ENCODE data around the gene CTDP1. TPM values are rescaled to one million over a fixed set of nuclear protein-coding genes. Genes with fewer than 3 reads are reported as not detected.

Gene CTDP1
- total RNA-seq, 2 experiments from 2014 or later: 11.9 to 15.4 TPM

GRCh38 chr18:79641722-79642497 lies 37.7 kb upstream of the CTDP1 start:
- intact Hi-C loops (cut with micrococcal nuclease; ENCODE audit: unreplicated experiment): no loop called here
- no peak overlapping the region for H3K4me2 ChIP-seq (ENCODE audit: low read length)
- no peaks in the 10 kb centered on the region for H3K9me3 ChIP-seq (ENCODE audit: low read length)
- DNase-seq (ENCODE audit: low spot score): no peak
- H3K27ac ChIP-seq (ENCODE audit: low read depth, low read length, poor library complexity, severe bottlenecking): no peak overlapping the region
- peaks cover 19% of the 10 kb centered on the region for H3K4me1 ChIP-seq (ENCODE audit: insufficient read depth, low read length, poor library complexity, severe bottlenecking)
- no peak for TF ChIP-seq CTCF (conservative IDR thresholded peaks at IDR 0.05; ENCODE audit: low read length)
- no peak for TF ChIP-seq EZH2phosphoT487 (IDR thresholded peaks at IDR 0.05; ENCODE audit: borderline replicate concordance, low read depth, low read length)
- no TSS peak for BruUV-seq (replicated peaks)
- POLR2A ChIA-PET: no interaction called here
- no peaks in the 10 kb centered on the region for H3K79me2 ChIP-seq (ENCODE audit: insufficient read depth, low read depth, low read length)
- H3K36me3 ChIP-seq (ENCODE audit: insufficient read depth, low read length): no peaks in the 10 kb centered on the region
- no peak overlapping the region for H3K4me3 ChIP-seq (ENCODE audit: low read depth, low read length, poor library complexity, severe bottlenecking)
- CTCF ChIA-PET (ENCODE audit: unreplicated experiment): no interaction called here
- H4K20me1 ChIP-seq (ENCODE audit: insufficient read depth, low read length): no peaks in the 10 kb centered on the region
- no peaks in the 10 kb centered on the region for H3K9me2 ChIP-seq (ENCODE audit: insufficient read depth, low read length)
- H2AFZ ChIP-seq (ENCODE audit: low read length): no peak overlapping the region

DNA sequence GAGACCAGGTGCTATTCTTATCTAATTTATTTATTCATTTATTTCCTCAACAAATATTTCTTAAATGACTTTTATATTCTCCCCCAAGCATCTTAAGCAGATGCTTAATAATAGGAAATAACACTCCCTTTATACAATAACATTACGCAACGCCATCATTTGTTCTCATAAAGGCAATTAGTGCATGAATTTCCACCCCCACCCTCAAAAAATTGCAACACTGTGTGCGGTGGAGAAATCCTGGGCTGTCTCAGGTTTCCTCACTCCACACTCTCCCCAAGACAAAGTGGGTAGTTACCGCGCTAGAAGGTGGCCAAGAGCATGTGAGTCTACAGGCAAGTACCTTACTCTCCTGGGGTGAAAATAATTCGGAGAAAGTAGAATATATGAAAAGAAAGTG lies 37.0 kb upstream of the CTDP1 start:
- no peak for TF ChIP-seq EZH2phosphoT487 (IDR thresholded peaks at IDR 0.05; ENCODE audit: borderline replicate concordance, low read depth, low read length)
- no peaks in the 10 kb centered on the region for H4K20me1 ChIP-seq (ENCODE audit: insufficient read depth, low read length)
- H3K4me1 ChIP-seq (ENCODE audit: insufficient read depth, low read length, poor library complexity, severe bottlenecking): peaks cover 19% of the 10 kb centered on the region
- no peak overlapping the region for H3K27ac ChIP-seq (ENCODE audit: low read depth, low read length, poor library complexity, severe bottlenecking)
- H2AFZ ChIP-seq (ENCODE audit: low read length): no peak overlapping the region
- no peaks in the 10 kb centered on the region for H3K36me3 ChIP-seq (ENCODE audit: insufficient read depth, low read length)
- H3K79me2 ChIP-seq (ENCODE audit: insufficient read depth, low read depth, low read length): no peaks in the 10 kb centered on the region
- no peak for DNase-seq (ENCODE audit: low spot score)
- BruUV-seq (replicated peaks): no TSS peak
- H3K4me3 ChIP-seq (ENCODE audit: low read depth, low read length, poor library complexity, severe bottlenecking): no peak overlapping the region
- POLR2A ChIA-PET: no interaction called here
- no peaks in the 10 kb centered on the region for H3K9me3 ChIP-seq (ENCODE audit: low read length)
- CTCF ChIA-PET (ENCODE audit: unreplicated experiment): no interaction called here
- intact Hi-C loops (cut with micrococcal nuclease; ENCODE audit: unreplicated experiment): no loop called here
- H3K4me2 ChIP-seq (ENCODE audit: low read length): no peak overlapping the region
- H3K9me2 ChIP-seq (ENCODE audit: insufficient read depth, low read length): no peaks in the 10 kb centered on the region

DNA sequence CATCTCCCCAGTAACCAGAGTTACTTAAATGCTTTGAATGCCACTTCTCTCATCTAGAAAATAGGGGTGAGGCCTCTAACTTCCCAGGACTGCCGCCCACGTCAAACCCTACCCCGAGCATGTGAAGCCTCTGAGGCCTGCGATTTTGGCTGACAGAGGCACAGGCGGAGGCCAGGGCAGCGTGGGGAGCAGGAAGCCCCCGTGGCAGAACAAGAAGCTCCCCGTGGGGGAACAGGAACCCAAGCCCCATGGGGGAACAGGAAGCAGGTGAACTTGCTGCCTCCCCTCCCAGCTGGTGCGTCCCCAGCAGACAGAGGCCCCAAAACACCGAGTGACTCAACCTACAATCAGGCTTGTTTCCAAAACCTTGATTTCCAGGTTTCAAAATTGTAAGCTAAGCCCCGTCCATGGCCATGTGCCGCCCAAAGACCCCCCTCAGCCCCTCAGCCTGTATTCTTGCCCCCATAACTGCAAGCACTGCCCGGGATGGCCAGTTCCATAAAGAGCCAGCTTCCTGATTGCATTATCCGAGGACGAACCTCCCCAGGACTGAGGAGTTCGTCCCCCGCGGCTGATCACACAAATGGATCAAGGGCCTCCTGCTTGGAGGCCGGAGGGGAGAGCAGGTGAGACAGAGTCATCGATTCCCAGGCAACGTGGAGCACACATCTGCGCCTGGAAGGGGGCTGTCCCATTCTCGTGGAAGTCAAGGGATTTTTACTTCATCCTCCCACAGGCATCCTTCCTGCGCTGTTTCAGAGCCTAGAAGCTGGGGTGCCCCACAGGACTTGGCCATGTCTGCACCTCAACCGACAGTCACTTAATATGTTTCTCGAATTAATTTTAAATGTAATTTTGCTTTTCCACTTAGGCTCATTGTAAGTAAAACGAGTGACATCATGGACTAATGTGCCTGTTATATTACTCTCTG lies 36.3 kb upstream of the CTDP1 start:
- no peaks in the 10 kb centered on the region for H3K36me3 ChIP-seq (ENCODE audit: insufficient read depth, low read length)
- H3K4me2 ChIP-seq (ENCODE audit: low read length): no peak overlapping the region
- H3K4me3 ChIP-seq (ENCODE audit: low read depth, low read length, poor library complexity, severe bottlenecking): no peak overlapping the region
- intact Hi-C loops (cut with micrococcal nuclease; ENCODE audit: unreplicated experiment): no loop called here
- no TSS peak for BruUV-seq (replicated peaks)
- no peaks in the 10 kb centered on the region for H3K9me2 ChIP-seq (ENCODE audit: insufficient read depth, low read length)
- no peaks in the 10 kb centered on the region for H3K9me3 ChIP-seq (ENCODE audit: low read length)
- H3K4me1 ChIP-seq (ENCODE audit: insufficient read depth, low read length, poor library complexity, severe bottlenecking): peaks cover 19% of the 10 kb centered on the region
- no peak overlapping the region for H2AFZ ChIP-seq (ENCODE audit: low read length)
- no peaks in the 10 kb centered on the region for H4K20me1 ChIP-seq (ENCODE audit: insufficient read depth, low read length)
- peak; percentile 13 for DNase-seq (ENCODE audit: low spot score)
- H3K79me2 ChIP-seq (ENCODE audit: insufficient read depth, low read depth, low read length): no peaks in the 10 kb centered on the region
- TF ChIP-seq CTCF (conservative IDR thresholded peaks at IDR 0.05; ENCODE audit: low read length): no peak
- CTCF ChIA-PET (ENCODE audit: unreplicated experiment): interaction anchor here (0.6 kb wide), 1 partner anchor 123 kb away, joined by 15 read pairs; no protein-coding TSS in a partner anchor
- POLR2A ChIA-PET: no interaction called here
- H3K27ac ChIP-seq (ENCODE audit: low read depth, low read length, poor library complexity, severe bottlenecking): no peak overlapping the region
